HG02938 (cell line): ENCODE measurements around the gene SHANK3.

Source experiments
- ATAC-seq: cut with Tn5 transposase; IDR thresholded peaks from one replicate; pipeline ENCODE4 v1.9.1; 2021; ENCODE audit warnings: mild to moderate bottlenecking, moderate library complexity; ENCODE audit not compliant: unreplicated experiment

SHANK3 gene

DNA sequence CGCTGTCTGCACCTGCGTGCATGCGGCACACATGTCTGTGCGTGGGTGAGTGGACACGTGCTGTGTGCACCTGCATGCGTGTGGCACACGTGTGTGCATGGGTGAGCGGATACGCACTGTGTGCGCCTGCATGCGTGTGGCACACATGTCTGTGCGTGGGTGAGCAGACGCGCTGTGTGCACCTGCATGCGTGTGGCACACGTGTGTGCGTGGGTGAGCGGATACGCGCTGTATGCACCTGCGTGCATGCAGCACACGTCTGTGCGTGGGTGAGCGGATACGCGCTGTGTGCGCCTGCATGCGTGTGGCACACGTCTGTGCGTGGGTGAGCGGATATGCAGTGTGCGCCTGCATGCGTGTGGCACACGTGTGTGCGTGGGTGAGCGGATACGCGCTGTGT, 38.3 kb downstream of the SHANK3 start:
- no peak for ATAC-seq

DNA sequence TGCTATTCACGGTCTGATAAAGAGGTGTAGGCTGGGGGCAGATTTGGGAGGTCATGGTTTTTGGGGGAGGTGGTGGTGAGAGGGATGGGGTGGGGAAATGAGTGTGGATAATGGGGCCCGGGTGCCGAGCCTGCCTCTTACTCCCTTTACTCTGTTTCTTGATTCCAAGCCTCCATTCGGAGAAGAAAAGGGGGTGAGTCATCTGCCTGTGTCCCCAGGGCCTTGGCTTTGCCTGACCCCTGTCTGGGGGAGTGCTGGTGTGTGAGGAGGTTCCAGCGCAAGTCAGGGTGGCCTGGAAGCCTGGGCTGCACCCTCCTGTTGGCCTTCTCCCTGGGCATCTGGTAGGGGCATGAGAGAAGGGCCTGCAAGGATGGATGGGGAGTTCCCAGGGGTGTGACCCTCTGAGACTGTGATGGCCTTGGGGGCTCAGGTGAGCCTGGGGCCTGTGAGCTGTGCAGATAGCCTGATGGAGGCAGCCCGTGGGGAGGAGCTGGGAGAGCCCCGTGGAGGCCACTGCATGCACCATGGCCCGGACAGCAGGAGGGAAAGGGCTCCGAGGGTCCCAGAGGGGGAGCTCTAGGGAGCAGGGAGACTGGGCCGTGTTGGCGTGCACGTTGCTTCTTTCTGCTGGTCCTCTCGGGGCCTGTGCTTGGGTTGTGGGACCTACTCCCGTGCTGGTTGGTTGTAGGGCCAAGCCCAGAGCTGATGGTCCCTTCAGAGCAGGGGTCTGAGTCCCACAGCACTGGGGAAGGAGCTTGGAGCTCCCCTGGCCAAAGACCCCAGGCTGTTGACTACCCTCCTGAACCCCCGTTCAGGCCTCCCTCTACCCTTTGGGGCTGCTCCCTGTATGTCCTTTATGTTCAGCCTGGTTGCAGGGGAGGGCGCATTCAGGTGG, 39.1 kb downstream of the SHANK3 start:
- no peak for ATAC-seq

DNA sequence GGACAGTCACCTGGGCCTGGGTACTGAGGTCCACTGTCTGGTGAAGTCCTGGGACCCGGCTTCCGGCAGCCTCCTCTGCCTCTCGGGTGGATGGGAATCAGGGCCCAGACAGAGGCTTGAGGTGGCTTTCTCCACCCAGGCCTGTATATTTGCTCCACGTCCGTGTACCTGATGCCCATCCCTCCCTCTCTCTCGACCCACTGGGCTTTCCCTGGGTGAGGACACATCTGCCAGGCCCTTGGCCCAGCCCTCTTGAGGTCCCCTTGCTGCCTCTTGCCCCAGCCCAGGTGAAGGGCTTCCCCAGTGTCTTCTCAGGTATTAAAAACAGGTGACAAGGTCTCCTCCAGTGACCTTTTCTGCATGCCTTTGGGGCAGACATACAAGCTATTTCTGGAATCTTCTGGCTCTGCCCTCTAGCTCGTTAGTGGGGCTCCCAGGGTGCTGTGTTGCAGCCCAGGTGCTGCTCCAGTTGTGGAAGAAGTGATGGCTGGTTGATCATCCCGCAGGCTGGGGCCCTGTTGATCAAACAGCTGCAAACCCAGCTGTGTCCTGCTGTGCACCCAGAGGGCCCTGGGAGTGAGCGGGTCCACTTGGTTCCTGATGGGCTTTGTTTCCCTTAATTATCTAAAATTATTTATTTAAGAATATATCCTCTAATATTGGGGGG, 39.9 kb downstream of the SHANK3 start:
- no peak for ATAC-seq

- ATAC-seq = no peak
Observed at GRCh38 chr22:50713008-50713385, 40.4 kb downstream of the SHANK3 start.

- no peak for ATAC-seq
Observed at GRCh38 chr22:50713571-50714056, 41.0 kb downstream of the SHANK3 start.

- ATAC-seq = no peak
Observed at GRCh38 chr22:50714150-50714549, 41.5 kb downstream of the SHANK3 start.

GRCh38 chr22:50714631-50715179, 42.1 kb downstream of the SHANK3 start:
- ATAC-seq = no peak

DNA sequence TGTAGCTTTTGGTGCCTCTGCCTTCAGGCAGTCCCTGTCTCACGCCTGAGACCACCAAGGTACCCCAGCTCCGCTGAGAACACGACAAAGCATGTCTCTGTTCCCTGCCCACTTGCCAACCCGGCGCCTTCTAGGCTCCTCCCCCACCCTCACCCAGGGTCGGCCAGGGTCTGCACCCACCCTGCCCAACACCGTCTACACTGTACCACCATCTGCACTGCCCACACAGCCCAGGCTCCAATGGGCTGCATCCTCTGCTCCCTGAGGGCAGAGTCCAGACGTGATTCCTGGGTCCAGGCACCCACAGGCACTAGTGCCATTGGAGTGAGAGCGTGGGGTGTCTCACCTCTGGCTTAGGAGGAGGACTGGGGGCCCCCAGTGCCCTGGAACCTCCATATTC, 42.6 kb downstream of the SHANK3 start:
- ATAC-seq = no peak

- ATAC-seq = no peak
Observed at GRCh38 chr22:50715776-50716175, 43.2 kb downstream of the SHANK3 start.

DNA sequence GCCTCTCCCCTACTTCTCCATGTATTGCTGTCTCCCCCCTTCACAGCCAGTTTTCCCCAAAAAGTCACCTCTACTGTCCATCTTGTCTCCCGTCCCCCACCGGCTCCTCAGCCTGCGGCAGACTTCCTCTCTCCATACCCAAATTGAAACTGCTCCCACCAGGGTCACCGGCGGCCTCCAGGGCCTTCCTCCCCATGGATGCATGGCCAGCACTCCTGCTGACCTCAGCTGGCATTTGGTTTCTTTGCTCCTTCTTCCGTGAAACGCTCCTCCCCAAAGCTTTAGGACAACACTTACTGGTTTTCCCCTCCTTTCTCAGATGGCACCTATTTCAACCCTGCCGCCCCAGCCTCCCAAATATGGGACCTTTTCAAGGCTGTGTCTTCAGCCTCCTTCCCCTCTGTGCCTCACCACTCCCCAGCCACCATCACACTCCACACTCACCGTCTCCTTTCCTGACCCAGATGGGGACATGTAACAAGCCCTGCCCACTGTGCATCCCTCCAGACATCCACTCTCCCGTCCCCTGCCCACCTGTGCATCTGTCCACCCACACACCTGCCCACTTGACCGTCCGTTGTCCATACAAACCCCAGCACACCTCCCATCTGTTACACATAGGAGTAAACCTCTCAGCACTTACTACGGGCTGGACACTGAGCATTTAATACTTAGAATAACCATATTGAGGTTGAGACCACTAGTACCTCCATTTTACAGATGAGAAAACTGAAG, 43.8 kb downstream of the SHANK3 start:
- no peak for ATAC-seq

- ATAC-seq = no peak
Observed at GRCh38 chr22:50717709-50718351, 45.2 kb downstream of the SHANK3 start.

- ATAC-seq = no peak
Observed at GRCh38 chr22:50718352-50718709, 45.7 kb downstream of the SHANK3 start.

- ATAC-seq = no peak
Observed at GRCh38 chr22:50719814-50720300, 47.2 kb downstream of the SHANK3 start.

DNA sequence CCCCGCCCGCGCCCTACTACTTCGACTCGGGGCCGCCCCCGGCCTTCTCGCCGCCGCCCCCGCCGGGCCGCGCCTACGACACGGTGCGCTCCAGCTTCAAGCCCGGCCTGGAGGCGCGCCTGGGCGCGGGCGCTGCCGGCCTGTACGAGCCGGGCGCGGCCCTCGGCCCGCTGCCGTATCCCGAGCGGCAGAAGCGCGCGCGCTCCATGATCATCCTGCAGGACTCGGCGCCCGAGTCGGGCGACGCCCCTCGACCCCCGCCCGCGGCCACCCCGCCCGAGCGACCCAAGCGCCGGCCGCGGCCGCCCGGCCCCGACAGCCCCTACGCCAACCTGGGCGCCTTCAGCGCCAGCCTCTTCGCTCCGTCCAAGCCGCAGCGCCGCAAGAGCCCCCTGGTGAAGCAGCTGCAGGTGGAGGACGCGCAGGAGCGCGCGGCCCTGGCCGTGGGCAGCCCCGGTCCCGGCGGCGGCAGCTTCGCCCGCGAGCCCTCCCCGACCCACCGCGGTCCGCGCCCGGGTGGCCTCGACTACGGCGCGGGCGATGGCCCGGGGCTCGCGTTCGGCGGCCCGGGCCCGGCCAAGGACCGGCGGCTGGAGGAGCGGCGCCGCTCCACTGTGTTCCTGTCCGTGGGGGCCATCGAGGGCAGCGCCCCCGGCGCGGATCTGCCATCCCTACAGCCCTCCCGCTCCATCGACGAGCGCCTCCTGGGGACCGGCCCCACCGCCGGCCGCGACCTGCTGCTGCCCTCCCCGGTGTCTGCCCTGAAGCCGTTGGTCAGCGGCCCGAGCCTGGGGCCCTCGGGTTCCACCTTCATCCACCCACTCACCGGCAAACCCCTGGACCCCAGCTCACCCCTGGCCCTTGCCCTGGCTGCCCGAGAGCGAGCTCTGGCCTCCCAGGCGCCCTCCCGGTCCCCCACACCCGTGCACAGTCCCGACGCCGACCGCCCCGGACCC, 48.0 kb downstream of the SHANK3 start:
- no peak for ATAC-seq

DNA sequence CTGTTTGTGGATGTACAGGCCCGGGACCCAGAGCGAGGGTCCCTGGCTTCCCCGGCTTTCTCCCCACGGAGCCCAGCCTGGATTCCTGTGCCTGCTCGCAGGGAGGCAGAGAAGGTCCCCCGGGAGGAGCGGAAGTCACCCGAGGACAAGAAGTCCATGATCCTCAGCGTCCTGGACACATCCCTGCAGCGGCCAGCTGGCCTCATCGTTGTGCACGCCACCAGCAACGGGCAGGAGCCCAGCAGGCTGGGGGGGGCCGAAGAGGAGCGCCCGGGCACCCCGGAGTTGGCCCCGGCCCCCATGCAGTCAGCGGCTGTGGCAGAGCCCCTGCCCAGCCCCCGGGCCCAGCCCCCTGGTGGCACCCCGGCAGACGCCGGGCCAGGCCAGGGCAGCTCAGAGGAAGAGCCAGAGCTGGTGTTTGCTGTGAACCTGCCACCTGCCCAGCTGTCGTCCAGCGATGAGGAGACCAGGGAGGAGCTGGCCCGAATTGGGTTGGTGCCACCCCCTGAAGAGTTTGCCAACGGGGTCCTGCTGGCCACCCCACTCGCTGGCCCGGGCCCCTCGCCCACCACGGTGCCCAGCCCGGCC, 48.7 kb downstream of the SHANK3 start:
- ATAC-seq = no peak

GRCh38 chr22:50722048-50722701, 49.6 kb downstream of the SHANK3 start:
- ATAC-seq = no peak
